Neural crest cell (in vitro differentiated cells): ENCODE measurements around the gene TYMP. TPM values are rescaled to one million over a fixed set of nuclear protein-coding genes. Genes with fewer than 3 reads are reported as not detected.

ENCODE experiments used
- DNase-seq: peaks from one replicate; pipeline ENCODE4 v3.0.0; 2021; ENCODE audit warnings: low read depth, mixed read lengths, low spot score
- H3K27ac Mint-ChIP-seq: one replicate; pipeline ENCODE4 v1.8.0; 2021; ENCODE audit warnings: mild to moderate bottlenecking, mixed read lengths; ENCODE audit not compliant: unreplicated experiment
- H3K27me3 Mint-ChIP-seq: 2 replicates; pipeline ENCODE4 v1.8.0; 2021; ENCODE audit warnings: low read depth, mild to moderate bottlenecking, mixed read lengths
- H3K36me3 Mint-ChIP-seq: 2 replicates; pipeline ENCODE4 v1.8.0; 2021; ENCODE audit warnings: low read depth, mild to moderate bottlenecking, mixed read lengths
- H3K4me1 Mint-ChIP-seq: 2 replicates; pipeline ENCODE4 v1.8.0; 2021; ENCODE audit warnings: mixed read lengths
- H3K4me3 Mint-ChIP-seq: one replicate; pipeline ENCODE4 v1.8.0; 2021; ENCODE audit warnings: mild to moderate bottlenecking, mixed read lengths
- H3K9me3 Mint-ChIP-seq: 2 replicates; pipeline ENCODE4 v1.8.0; 2021; ENCODE audit warnings: mixed read lengths
- total RNA-seq: library from RNA; stranded (reverse); gene quantifications from 2 replicates; pipeline ENCODE4 v1.2.1, GENCODE V29; 2021
- TF ChIP-seq, protein P1 (sequence below): fragments of 200-600 bp; sonication (generic); conservative IDR thresholded peaks from 2 replicates; pipeline ENCODE4 v1.5.0; 2021; ENCODE audit warnings: antibody characterized with exemption, mild to moderate bottlenecking

Gene TYMP
- total RNA-seq, 1 donor from 2014 or later = 0.86 TPM

DNA sequence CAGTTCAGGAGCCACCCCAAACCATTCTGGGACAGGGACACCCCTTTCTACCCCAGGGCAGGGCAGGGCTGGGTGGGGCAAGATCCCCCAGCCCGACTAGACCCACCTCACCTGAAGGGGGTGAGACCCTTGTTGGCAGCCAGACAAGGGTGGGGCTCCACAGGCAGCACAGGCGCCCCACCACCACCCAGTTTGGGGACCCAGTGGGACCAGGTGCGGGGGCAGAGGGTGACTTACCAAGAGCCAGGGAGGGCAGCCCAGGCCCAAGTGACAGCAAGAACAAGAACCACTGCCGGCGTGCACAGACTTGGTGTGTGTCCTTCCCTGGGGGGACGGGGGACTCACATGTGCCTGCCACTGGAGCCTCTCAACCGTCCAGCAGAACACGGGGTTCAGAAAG lies 46.3 kb downstream of the TYMP start:
- DNase-seq = no peak
- Mint-ChIP-seq H3K27ac (no peak overlapping the region), H3K9me3 (no peaks in the 10 kb centered on the region), H3K36me3 (no peaks in the 10 kb centered on the region), H3K27me3 (peaks cover 34% of the 10 kb centered on the region), H3K4me3 (no peak overlapping the region), H3K4me1 (no peaks in the 10 kb centered on the region)
- TF ChIP-seq, protein P1, sequence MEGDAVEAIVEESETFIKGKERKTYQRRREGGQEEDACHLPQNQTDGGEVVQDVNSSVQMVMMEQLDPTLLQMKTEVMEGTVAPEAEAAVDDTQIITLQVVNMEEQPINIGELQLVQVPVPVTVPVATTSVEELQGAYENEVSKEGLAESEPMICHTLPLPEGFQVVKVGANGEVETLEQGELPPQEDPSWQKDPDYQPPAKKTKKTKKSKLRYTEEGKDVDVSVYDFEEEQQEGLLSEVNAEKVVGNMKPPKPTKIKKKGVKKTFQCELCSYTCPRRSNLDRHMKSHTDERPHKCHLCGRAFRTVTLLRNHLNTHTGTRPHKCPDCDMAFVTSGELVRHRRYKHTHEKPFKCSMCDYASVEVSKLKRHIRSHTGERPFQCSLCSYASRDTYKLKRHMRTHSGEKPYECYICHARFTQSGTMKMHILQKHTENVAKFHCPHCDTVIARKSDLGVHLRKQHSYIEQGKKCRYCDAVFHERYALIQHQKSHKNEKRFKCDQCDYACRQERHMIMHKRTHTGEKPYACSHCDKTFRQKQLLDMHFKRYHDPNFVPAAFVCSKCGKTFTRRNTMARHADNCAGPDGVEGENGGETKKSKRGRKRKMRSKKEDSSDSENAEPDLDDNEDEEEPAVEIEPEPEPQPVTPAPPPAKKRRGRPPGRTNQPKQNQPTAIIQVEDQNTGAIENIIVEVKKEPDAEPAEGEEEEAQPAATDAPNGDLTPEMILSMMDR = no peak

DNA sequence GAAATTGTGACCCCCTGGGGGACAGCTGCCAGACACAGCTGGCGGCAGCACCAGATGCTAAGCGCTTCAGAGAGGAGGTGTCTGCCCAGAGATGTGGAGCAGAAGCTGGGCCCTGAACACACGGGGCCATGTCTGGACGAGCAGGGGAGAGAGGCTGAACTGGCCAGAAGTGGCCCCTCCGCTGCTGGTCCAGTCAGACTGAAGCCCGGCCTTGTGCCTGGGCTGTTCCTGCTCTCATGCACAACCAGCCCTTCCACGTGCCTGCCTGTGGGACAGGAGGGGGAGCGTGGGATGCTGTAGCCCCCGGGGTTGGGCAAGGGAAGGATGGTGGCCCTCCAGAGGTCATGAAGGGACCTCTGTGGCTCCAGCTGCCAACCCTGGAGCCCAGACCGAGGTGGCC lies 46.7 kb downstream of the TYMP start:
- no peak overlapping the region for H3K27ac Mint-ChIP-seq

GRCh38 chr22:50482107-50483074 lies 47.4 kb downstream of the TYMP start:
- Mint-ChIP-seq H3K27ac (no peak overlapping the region), H3K27me3 (peaks cover 40% of the 10 kb centered on the region), H3K9me3 (no peaks in the 10 kb centered on the region), H3K36me3 (no peaks in the 10 kb centered on the region), H3K4me3 (peak overlapping the region; percentile 57), H3K4me1 (peaks cover under 1% of the 10 kb centered on the region)
- TF ChIP-seq, protein P1 = no peak
- DNase-seq = no peak

More for the DNA sequence above, 46.7 kb downstream of the TYMP start:
- H3K4me3 Mint-ChIP-seq = no peak overlapping the region
- H3K27me3 Mint-ChIP-seq = peaks cover 37% of the 10 kb centered on the region
- no peak for DNase-seq
- no peaks in the 10 kb centered on the region for H3K4me1 Mint-ChIP-seq
- H3K9me3 Mint-ChIP-seq = no peaks in the 10 kb centered on the region
- TF ChIP-seq, protein P1 = no peak
- no peaks in the 10 kb centered on the region for H3K36me3 Mint-ChIP-seq

GRCh38 chr22:50481440-50482106 lies 48.2 kb downstream of the TYMP start, which contains the start of gene ADM2:
TSS of gene ADM2 (plus strand) at chr22:50481543. CDS start at chr22:50481848, 305 bp downstream.
- TF ChIP-seq, protein P1 = no peak
- Mint-ChIP-seq H3K27me3 (peaks cover 45% of the 10 kb centered on the region), H3K27ac (no peak within 1 kb of the TSS), H3K36me3 (no peaks in the 10 kb centered on the region), H3K4me1 (peaks cover 8% of the 10 kb centered on the region), H3K9me3 (no peaks in the 10 kb centered on the region), H3K4me3 (peak within 1 kb of the TSS; percentile 69)
- peak; percentile 37 for DNase-seq

- H3K27me3 Mint-ChIP-seq = peaks cover 45% of the 10 kb centered on the region
- no peak overlapping the region for H3K4me3 Mint-ChIP-seq
- TF ChIP-seq, protein P1 = no peak
- peaks cover 9% of the 10 kb centered on the region for H3K4me1 Mint-ChIP-seq
- H3K27ac Mint-ChIP-seq = no peak overlapping the region
- no peaks in the 10 kb centered on the region for H3K36me3 Mint-ChIP-seq
- no peaks in the 10 kb centered on the region for H3K9me3 Mint-ChIP-seq
- DNase-seq = no peak
These were observed 48.8 kb downstream of the TYMP start for GRCh38 chr22:50481045-50481439.
